Measurements from ENCODE around the gene NFASC.
A peak's percentile ranks its signal among the peaks of the same experiment; 100 is the strongest.

NFASC gene

GRCh38 chr1:204870160-204870912 is at the start of gene NFASC:
NFASC (plus strand) TSS chr1:204870862; CDS start chr1:204944316, 73,454 bp downstream.
- H3K4me3 ChIP-seq (ENCODE audit: low read length): no peak within 1 kb of the TSS
- TF ChIP-seq, protein P1, sequence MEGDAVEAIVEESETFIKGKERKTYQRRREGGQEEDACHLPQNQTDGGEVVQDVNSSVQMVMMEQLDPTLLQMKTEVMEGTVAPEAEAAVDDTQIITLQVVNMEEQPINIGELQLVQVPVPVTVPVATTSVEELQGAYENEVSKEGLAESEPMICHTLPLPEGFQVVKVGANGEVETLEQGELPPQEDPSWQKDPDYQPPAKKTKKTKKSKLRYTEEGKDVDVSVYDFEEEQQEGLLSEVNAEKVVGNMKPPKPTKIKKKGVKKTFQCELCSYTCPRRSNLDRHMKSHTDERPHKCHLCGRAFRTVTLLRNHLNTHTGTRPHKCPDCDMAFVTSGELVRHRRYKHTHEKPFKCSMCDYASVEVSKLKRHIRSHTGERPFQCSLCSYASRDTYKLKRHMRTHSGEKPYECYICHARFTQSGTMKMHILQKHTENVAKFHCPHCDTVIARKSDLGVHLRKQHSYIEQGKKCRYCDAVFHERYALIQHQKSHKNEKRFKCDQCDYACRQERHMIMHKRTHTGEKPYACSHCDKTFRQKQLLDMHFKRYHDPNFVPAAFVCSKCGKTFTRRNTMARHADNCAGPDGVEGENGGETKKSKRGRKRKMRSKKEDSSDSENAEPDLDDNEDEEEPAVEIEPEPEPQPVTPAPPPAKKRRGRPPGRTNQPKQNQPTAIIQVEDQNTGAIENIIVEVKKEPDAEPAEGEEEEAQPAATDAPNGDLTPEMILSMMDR (IDR thresholded peaks at IDR 0.05; ENCODE audit: low read depth, low read length, poor library complexity, severe bottlenecking): no peak
- TF ChIP-seq EZH2phosphoT487 (IDR thresholded peaks at IDR 0.05; ENCODE audit: borderline replicate concordance, low read length): no peak
- no peaks in the 10 kb centered on the region for H3K79me2 ChIP-seq (ENCODE audit: control insufficient read depth, low read length)
- no peaks in the 10 kb centered on the region; the same call in 1 of the 2 replicates for H3K27me3 ChIP-seq (ENCODE audit: control insufficient read depth, low read length)
- H3F3A ChIP-seq (ENCODE audit: control insufficient read depth, insufficient read depth): no peaks in the 10 kb centered on the region
- H3K36me3 ChIP-seq (ENCODE audit: control insufficient read depth, low read length): no peaks in the 10 kb centered on the region
- no peak within 1 kb of the TSS for H3K4me2 ChIP-seq (ENCODE audit: low read length)
- no peaks in the 10 kb centered on the region for H3K9me2 ChIP-seq (replicated peaks; ENCODE audit: control insufficient read depth, low read length)
- no peak within 1 kb of the TSS for H3K27ac ChIP-seq (ENCODE audit: low read depth, low read length)
- H3K9me3 ChIP-seq (ENCODE audit: control insufficient read depth, insufficient read depth, low read length): no peaks in the 10 kb centered on the region
- H3K4me1 ChIP-seq (ENCODE audit: control insufficient read depth, low read length): no peaks in the 10 kb centered on the region
- no peaks in the 10 kb centered on the region for H4K20me1 ChIP-seq (ENCODE audit: control insufficient read depth, insufficient read depth, low read depth, low read length)

DNA sequence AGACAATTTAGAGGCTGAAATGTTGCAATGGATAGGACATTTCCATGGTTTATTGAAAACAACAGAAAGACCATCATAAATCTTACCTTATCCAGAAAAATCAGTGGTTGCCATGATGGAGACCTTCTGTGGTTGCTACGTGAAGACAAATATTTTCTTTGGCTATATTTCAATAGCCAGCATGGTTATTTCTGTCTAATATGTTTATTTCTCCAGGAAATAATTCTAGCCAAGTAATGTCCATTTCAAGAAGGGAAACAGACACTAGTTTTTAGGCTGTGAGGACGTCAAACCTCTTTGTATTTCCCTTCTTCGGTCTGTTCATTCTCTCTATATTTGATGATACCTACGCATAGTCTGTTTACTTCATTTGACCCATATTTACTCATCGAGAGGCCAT is 49.2 kb upstream of the NFASC start:
- H3K4me2 ChIP-seq (ENCODE audit: low read length): no peak overlapping the region
- H3K9me3 ChIP-seq (ENCODE audit: control insufficient read depth, insufficient read depth, low read length): no peaks in the 10 kb centered on the region
- H3K4me3 ChIP-seq (ENCODE audit: low read length): no peak overlapping the region
- H3K79me2 ChIP-seq (ENCODE audit: control insufficient read depth, low read length): no peaks in the 10 kb centered on the region
- H3K27ac ChIP-seq (ENCODE audit: low read depth, low read length): no peak overlapping the region
- no peaks in the 10 kb centered on the region for H4K20me1 ChIP-seq (ENCODE audit: control insufficient read depth, insufficient read depth, low read depth, low read length)
- no peaks in the 10 kb centered on the region for H3K9me2 ChIP-seq (replicated peaks; ENCODE audit: control insufficient read depth, low read length)
- peaks cover 8% of the 10 kb centered on the region for H3K27me3 ChIP-seq (ENCODE audit: control insufficient read depth, low read length)
- H3K4me1 ChIP-seq (ENCODE audit: control insufficient read depth, low read length): no peaks in the 10 kb centered on the region
- no peaks in the 10 kb centered on the region for H3F3A ChIP-seq (ENCODE audit: control insufficient read depth, insufficient read depth)
- no peak for TF ChIP-seq EZH2phosphoT487 (IDR thresholded peaks at IDR 0.05; ENCODE audit: borderline replicate concordance, low read length)
- H3K36me3 ChIP-seq (ENCODE audit: control insufficient read depth, low read length): no peaks in the 10 kb centered on the region

- no peaks in the 10 kb centered on the region for H3K9me3 ChIP-seq (ENCODE audit: control insufficient read depth, insufficient read depth, low read length)
These were observed 48.7 kb upstream of the NFASC start for GRCh38 chr1:204821924-204822323.

GRCh38 chr1:204826970-204827369 is 43.7 kb upstream of the NFASC start:
- peaks cover 10% of the 10 kb centered on the region for H3K27me3 ChIP-seq (ENCODE audit: control insufficient read depth, low read length)
- H4K20me1 ChIP-seq (ENCODE audit: control insufficient read depth, insufficient read depth, low read depth, low read length): no peaks in the 10 kb centered on the region
- no peak overlapping the region for H3K4me2 ChIP-seq (ENCODE audit: low read length)
- H3K27ac ChIP-seq (ENCODE audit: low read depth, low read length): no peak overlapping the region
- no peaks in the 10 kb centered on the region for H3K9me2 ChIP-seq (replicated peaks; ENCODE audit: control insufficient read depth, low read length)
- H3K4me3 ChIP-seq (ENCODE audit: low read length): no peak overlapping the region
- no peaks in the 10 kb centered on the region for H3K36me3 ChIP-seq (ENCODE audit: control insufficient read depth, low read length)
- no peaks in the 10 kb centered on the region for H3K9me3 ChIP-seq (ENCODE audit: control insufficient read depth, insufficient read depth, low read length)
- H3K79me2 ChIP-seq (ENCODE audit: control insufficient read depth, low read length): no peaks in the 10 kb centered on the region
- H3F3A ChIP-seq (ENCODE audit: control insufficient read depth, insufficient read depth): no peaks in the 10 kb centered on the region
- TF ChIP-seq, protein P1 (IDR thresholded peaks at IDR 0.05; ENCODE audit: low read depth, low read length, poor library complexity, severe bottlenecking): peak; percentile 64
- TF ChIP-seq EZH2phosphoT487 (IDR thresholded peaks at IDR 0.05; ENCODE audit: borderline replicate concordance, low read length): no peak
- H3K4me1 ChIP-seq (ENCODE audit: control insufficient read depth, low read length): no peaks in the 10 kb centered on the region

More at GRCh38 chr1:204821924-204822323, 48.7 kb upstream of the NFASC start:
- TF ChIP-seq, protein P1 (IDR thresholded peaks at IDR 0.05; ENCODE audit: low read depth, low read length, poor library complexity, severe bottlenecking): no peak
- no peak for TF ChIP-seq EZH2phosphoT487 (IDR thresholded peaks at IDR 0.05; ENCODE audit: borderline replicate concordance, low read length)
- no peaks in the 10 kb centered on the region for H4K20me1 ChIP-seq (ENCODE audit: control insufficient read depth, insufficient read depth, low read depth, low read length)
- H3K9me2 ChIP-seq (replicated peaks; ENCODE audit: control insufficient read depth, low read length): no peaks in the 10 kb centered on the region
- no peak overlapping the region for H3K4me2 ChIP-seq (ENCODE audit: low read length)
- no peaks in the 10 kb centered on the region for H3K79me2 ChIP-seq (ENCODE audit: control insufficient read depth, low read length)
- H3K4me1 ChIP-seq (ENCODE audit: control insufficient read depth, low read length): no peaks in the 10 kb centered on the region
- no peaks in the 10 kb centered on the region for H3K36me3 ChIP-seq (ENCODE audit: control insufficient read depth, low read length)
- H3K27me3 ChIP-seq (ENCODE audit: control insufficient read depth, low read length): 0 out of 2 replicates have a peak, but pooled peaks cover 5% of the 10 kb centered on the region
- no peak overlapping the region for H3K27ac ChIP-seq (ENCODE audit: low read depth, low read length)
- no peaks in the 10 kb centered on the region for H3F3A ChIP-seq (ENCODE audit: control insufficient read depth, insufficient read depth)
- H3K4me3 ChIP-seq (ENCODE audit: low read length): no peak overlapping the region
